Measurements from ENCODE around the gene DISC1.
"Not testable (repeated sequence)": the region's sequence is repeated elsewhere in the genome, so short reads cannot be mapped to it uniquely, and the experiment has no call there.

Gene DISC1

DNA sequence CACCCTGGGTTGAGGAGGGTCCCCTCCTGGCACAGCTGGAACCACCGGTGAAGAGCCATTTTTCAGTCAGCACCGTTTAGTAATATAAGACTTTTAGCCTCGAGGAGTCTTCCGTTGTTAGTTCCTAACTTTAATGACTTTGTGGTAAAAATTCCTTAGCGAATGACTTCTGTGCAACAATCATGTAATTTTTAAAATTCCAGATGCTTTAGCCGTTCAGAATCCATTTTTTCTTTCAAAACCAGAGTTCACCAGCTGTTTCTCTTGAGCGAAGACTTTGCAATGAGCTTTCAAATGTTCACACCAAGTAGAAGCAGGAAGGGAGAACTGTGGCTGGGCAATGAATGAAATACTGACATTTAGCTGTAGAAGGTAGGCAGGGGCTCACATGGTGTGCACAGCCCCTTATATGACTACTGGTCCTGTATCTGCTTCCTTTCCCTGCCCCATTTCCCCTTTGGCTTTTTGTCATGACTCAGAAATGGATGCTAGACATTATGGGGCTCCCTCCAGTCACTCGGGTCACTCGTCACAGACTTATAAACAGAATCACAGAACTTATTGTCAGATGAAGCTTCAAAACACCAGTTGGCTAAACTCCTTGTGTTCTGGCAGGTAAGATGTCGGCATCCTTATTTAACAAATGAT lies 4.1 kb downstream of the DISC1 start:
- Histone ChIP-seq H3K9me3 (ENCODE audit: severe bottlenecking) (no peaks in the 10 kb centered on the region), H3K27me3 (ENCODE audit: insufficient read depth, poor library complexity, severe bottlenecking) (no peaks in the 10 kb centered on the region), H3K4me1 (ENCODE audit: insufficient read depth, poor library complexity, severe bottlenecking) (peaks cover 14% of the 10 kb centered on the region), H3K36me3 (ENCODE audit: low read depth) (no peaks in the 10 kb centered on the region), H3K4me3 (ENCODE audit: severe bottlenecking) (no peak overlapping the region), H3K27ac (ENCODE audit: poor library complexity, severe bottlenecking) (no peak overlapping the region)
- DNase-seq (ENCODE audit: low spot score) (no peak), ATAC-seq (ENCODE audit: low read depth) (no peak)
- TF ChIP-seq, protein P1, sequence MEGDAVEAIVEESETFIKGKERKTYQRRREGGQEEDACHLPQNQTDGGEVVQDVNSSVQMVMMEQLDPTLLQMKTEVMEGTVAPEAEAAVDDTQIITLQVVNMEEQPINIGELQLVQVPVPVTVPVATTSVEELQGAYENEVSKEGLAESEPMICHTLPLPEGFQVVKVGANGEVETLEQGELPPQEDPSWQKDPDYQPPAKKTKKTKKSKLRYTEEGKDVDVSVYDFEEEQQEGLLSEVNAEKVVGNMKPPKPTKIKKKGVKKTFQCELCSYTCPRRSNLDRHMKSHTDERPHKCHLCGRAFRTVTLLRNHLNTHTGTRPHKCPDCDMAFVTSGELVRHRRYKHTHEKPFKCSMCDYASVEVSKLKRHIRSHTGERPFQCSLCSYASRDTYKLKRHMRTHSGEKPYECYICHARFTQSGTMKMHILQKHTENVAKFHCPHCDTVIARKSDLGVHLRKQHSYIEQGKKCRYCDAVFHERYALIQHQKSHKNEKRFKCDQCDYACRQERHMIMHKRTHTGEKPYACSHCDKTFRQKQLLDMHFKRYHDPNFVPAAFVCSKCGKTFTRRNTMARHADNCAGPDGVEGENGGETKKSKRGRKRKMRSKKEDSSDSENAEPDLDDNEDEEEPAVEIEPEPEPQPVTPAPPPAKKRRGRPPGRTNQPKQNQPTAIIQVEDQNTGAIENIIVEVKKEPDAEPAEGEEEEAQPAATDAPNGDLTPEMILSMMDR (IDR thresholded peaks at IDR 0.05; ENCODE audit: poor library complexity, severe bottlenecking) = no peak

DNA sequence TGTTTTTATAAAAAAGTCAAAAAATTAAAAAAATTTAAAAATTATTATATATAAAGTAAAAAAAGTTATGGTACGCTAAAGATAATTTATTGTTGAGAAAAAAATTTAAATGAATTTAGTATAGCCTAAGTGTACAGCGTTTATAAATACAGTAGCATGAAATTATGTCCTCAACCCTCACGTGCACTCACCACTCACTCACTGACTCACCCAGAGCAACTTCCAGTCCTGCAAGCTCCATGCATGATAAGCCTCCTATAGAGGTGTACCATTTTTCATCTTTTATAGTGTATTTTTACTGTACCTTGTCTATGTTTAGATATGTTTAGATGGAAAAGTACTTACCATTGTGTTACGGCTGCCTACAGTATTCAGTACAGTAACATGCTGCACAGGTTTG lies 5.1 kb downstream of the DISC1 start:
- H3K4me3 ChIP-seq (ENCODE audit: severe bottlenecking) = no peak overlapping the region
- TF ChIP-seq, protein P1 (IDR thresholded peaks at IDR 0.05; ENCODE audit: poor library complexity, severe bottlenecking) = no peak
- H3K4me1 ChIP-seq (ENCODE audit: insufficient read depth, poor library complexity, severe bottlenecking) = peaks cover 14% of the 10 kb centered on the region
- DNase-seq (ENCODE audit: low spot score) (no peak), ATAC-seq (ENCODE audit: low read depth) (no peak)
- H3K27ac ChIP-seq (ENCODE audit: poor library complexity, severe bottlenecking) = no peak overlapping the region
- H3K9me3 ChIP-seq (ENCODE audit: severe bottlenecking) = no peaks in the 10 kb centered on the region
- H3K27me3 ChIP-seq (ENCODE audit: insufficient read depth, poor library complexity, severe bottlenecking) = no peaks in the 10 kb centered on the region
- no peaks in the 10 kb centered on the region for H3K36me3 ChIP-seq (ENCODE audit: low read depth)

DNA sequence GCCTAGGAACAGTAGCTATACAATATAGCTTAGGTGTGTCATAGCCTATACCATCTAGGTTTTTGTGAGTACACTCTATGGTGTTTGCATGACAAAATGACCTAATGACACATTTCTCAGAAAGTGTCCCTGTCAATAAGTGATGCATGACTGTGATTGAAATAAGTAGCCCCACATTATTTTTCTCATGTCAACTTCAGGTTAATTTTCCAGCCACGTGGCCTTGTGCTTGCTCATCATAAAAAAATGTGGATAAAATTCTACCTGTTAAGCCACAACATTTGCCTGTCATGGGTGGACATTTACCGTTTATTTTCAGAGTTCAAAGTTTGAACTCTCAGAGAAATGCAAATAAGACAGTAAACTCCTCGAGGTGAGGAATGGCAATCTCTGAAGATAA lies 5.5 kb downstream of the DISC1 start:
- DNase-seq (ENCODE audit: low spot score) (no peak), ATAC-seq (ENCODE audit: low read depth) (no peak)
- no peak overlapping the region for H3K4me3 ChIP-seq (ENCODE audit: severe bottlenecking)
- no peaks in the 10 kb centered on the region for H3K27me3 ChIP-seq (ENCODE audit: insufficient read depth, poor library complexity, severe bottlenecking)
- peaks cover 14% of the 10 kb centered on the region for H3K4me1 ChIP-seq (ENCODE audit: insufficient read depth, poor library complexity, severe bottlenecking)
- no peaks in the 10 kb centered on the region for H3K36me3 ChIP-seq (ENCODE audit: low read depth)
- H3K27ac ChIP-seq (ENCODE audit: poor library complexity, severe bottlenecking) = no peak overlapping the region
- TF ChIP-seq, protein P1 (IDR thresholded peaks at IDR 0.05; ENCODE audit: poor library complexity, severe bottlenecking) = no peak
- no peaks in the 10 kb centered on the region for H3K9me3 ChIP-seq (ENCODE audit: severe bottlenecking)

DNA sequence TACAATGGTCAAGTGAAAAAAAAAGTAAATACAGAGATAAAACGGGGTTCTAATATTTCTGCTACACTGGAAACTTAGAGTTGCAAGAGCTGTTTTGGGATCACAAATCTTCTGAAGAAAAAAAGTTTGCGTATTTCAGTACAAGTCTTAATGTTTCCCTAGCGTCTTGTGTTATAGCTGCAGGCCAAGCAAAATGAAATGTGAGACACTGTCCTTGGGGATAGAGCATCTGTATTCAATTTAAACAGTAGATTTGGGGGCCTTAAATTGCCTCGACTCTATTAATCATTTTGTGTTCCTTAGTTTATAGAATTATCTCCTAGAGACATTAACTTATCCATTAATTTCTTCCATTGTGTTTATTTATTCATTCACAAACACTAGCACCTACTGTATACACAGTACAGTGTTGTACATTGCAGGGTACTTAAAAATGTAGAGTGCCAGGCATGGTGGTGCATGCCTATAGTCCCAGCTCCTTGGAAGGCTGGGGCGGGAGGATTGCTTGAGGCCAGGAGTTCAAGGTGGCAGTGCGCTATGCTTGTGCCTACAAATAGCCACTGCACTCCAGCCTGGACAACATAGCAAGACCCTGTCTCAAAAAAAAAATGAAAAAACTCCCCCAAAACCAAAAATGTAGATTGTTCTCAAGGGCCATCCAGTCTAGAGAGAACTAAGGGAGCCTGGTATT lies 7.9 kb downstream of the DISC1 start:
- Histone ChIP-seq H3K4me1 (ENCODE audit: insufficient read depth, poor library complexity, severe bottlenecking) (no peaks in the 10 kb centered on the region), H3K36me3 (ENCODE audit: low read depth) (no peaks in the 10 kb centered on the region), H3K9me3 (ENCODE audit: severe bottlenecking) (no peaks in the 10 kb centered on the region), H3K4me3 (ENCODE audit: severe bottlenecking) (no peak overlapping the region), H3K27ac (ENCODE audit: poor library complexity, severe bottlenecking) (no peak overlapping the region), H3K27me3 (ENCODE audit: insufficient read depth, poor library complexity, severe bottlenecking) (no peaks in the 10 kb centered on the region)
- DNase-seq (ENCODE audit: low spot score) (no peak), ATAC-seq (ENCODE audit: low read depth) (no peak)
- TF ChIP-seq, protein P1 (IDR thresholded peaks at IDR 0.05; ENCODE audit: poor library complexity, severe bottlenecking) = no peak

DNA sequence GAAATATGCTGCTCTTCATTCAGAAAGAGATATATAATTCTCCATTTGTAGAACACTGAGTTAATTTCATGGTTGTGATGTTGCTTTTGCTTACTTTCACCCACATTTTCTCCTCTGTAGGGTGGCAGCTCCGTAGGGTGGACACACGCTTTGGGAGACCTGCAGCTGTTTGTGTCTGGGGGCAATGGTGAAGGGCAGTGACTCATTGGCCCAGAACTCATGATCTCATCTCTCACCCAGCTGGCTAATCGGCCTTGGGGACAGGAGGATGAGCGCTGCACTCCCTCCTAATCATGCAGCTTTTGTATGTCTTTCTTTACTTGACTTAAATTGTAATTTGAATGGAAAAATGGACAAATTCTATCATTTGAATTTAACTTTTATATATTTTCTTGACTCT lies 9.6 kb downstream of the DISC1 start:
- no peak overlapping the region for H3K4me3 ChIP-seq (ENCODE audit: severe bottlenecking)
- TF ChIP-seq, protein P1 (IDR thresholded peaks at IDR 0.05; ENCODE audit: poor library complexity, severe bottlenecking) = no peak
- ATAC-seq (ENCODE audit: low read depth) (no peak), DNase-seq (ENCODE audit: low spot score) (no peak)
- H3K4me1 ChIP-seq (ENCODE audit: insufficient read depth, poor library complexity, severe bottlenecking) = no peaks in the 10 kb centered on the region
- H3K27me3 ChIP-seq (ENCODE audit: insufficient read depth, poor library complexity, severe bottlenecking) = no peaks in the 10 kb centered on the region
- H3K27ac ChIP-seq (ENCODE audit: poor library complexity, severe bottlenecking) = no peak overlapping the region
- H3K36me3 ChIP-seq (ENCODE audit: low read depth) = no peaks in the 10 kb centered on the region
- no peaks in the 10 kb centered on the region for H3K9me3 ChIP-seq (ENCODE audit: severe bottlenecking)

DNA sequence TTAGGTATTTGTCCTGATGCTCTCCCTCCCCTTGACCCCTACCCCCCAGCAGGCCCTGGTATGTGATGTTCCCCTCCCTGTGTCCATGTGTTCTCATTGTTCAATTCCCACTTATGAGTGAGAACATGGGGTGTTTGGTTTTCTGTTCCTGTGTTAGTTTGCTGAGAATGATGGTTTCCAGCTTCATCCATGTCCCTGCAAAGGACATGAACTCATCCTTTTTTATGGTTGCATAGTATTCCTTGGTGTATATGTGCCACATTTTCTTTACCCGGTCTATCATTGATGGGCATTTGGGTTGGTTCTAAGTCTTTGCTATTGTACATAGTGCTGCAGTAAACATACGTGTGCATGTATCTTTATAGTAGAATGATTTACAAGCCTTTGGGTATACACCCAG lies 10.3 kb downstream of the DISC1 start:
- not testable (repeated sequence) for ATAC-seq (ENCODE audit: low read depth); DNase-seq (ENCODE audit: low spot score); H3K9me3 ChIP-seq (ENCODE audit: severe bottlenecking); H3K4me1 ChIP-seq (ENCODE audit: insufficient read depth, poor library complexity, severe bottlenecking); H3K4me3 ChIP-seq (ENCODE audit: severe bottlenecking); H3K36me3 ChIP-seq (ENCODE audit: low read depth); H3K27ac ChIP-seq (ENCODE audit: poor library complexity, severe bottlenecking); H3K27me3 ChIP-seq (ENCODE audit: insufficient read depth, poor library complexity, severe bottlenecking)

Measured in RWPE2 (cell line).